Activated T-cell treated with anti-CD3 and anti-CD28 coated beads, Interleukin-2, amount 50 U/mL, for 48 hours (primary cell): ENCODE data around the gene ARHGAP10.

Experiments
- DNase-seq, 2 experiments: peaks; one replicate each; pipeline ENCODE4 v3.0.0-alpha.2; 2020

Gene ARHGAP10

GRCh38 chr4:148112231-148112982 lies 380.5 kb downstream of the ARHGAP10 start:
- DNase-seq: no peak

DNA sequence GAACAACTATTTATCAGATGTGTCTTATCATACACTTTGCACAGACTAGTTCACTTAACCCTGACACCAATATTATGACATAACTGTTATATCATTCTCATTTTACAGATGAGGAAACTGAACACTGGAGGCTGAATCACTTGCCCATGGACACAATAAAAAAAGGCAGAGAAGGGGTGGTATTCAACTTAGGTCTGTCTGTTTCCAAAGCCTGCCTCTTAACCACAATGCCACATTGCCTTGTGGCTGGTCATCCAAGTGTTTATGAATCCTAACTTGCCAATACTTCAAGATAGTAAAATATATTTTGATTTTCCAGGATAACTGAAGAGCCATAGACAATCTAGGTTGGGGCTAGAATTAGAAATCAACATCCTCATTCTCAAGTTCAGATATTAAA lies 382.5 kb downstream of the ARHGAP10 start:
- no peak for DNase-seq

DNA sequence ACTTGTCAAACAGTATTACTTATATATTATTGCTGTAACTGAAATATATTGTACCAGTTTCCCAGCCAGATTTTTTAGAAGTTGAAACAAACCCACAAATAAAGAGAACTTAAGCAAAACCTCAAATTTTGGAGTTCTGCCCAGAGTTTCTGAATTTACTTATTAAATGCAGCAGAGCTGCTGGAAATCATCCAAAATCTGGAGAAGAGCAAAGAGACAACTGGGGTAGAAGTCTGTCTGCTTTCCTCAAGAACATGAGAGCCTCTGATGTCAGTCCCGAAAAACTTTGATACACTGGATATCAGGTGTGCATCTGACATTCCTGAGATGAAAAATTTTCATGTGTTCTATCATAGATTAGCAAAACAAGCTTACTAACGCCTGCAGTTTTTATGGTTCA lies 384.4 kb downstream of the ARHGAP10 start:
- DNase-seq: no peak

DNA sequence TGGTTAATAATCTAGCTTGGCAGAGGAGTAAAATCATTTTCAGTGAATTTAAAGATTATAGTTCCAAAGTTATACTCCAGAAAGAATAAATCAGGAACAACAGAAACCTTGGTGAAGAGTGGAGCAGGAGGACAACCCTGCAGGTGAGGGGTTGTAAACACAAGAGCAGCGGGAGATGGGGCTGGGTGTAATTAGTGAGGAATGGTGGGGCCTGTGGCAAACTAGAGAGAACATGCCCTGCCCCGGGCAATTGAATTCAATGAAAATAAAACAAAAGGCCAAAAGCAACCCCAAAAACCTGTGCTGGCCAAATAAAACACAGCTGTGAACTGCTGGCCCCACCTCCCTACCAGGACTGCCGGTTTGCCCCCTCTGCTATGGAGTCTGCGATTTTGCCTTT lies 385.1 kb downstream of the ARHGAP10 start:
- no peak for DNase-seq

DNA sequence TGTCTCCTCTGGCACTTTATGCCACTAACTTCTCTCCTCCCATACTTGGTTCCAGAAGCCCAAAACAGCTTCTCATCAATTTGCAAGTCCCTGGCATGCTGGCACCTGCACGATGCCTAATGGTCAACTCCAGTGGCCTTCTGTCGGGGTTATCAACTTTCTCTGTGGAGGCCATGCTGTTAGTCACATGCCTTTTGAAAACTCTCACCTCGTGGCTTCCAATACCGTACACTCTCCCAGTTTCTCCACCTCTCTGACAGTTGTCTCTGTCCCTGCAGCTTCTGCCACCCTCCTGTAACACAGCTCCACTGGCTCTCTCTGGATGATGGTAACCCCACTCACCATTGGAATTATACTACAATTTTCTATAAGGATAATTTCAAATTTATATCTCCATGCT lies 386.3 kb downstream of the ARHGAP10 start:
- no peak for DNase-seq

DNA sequence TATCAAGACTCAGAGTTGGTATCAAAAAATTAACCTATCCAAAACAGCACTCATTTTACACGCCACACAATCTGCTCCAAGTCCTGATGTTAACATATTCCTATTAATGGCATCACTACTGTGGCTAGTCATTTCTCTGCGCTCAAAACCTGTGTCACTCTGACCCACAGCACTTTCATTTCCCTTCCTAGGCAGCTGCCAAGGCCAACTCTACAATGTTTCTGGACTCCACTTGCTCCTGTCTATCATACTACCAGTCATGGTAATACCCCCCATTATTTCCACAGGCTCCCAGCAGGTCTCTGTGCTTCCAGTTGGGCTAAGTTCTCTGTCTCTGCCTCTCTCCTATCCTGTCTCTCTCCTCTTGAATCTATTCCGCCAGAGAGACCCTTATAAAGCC lies 386.7 kb downstream of the ARHGAP10 start:
- no peak for DNase-seq

DNA sequence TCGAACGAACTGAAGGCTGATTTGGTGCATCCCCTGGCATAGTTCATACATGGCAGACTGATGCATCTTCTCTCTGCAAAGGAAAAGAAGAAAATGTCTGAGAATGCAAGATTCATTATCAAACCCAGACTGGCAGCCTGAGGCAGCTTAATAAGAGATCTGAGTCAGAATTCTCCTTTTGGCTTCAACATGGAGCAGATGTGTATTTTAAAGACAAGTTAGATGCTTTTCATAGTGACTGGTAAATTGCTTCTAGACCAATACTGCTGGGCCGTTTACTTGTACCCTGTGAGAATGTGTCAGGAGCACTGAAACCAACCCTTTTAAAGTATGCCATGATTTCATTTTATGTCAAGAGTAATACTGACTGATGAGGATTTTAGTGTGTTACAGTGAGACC lies 388.3 kb downstream of the ARHGAP10 start:
- no peak for DNase-seq
